CD4-positive, alpha-beta T cell (primary cell): Measurements from ENCODE around the gene CRK. TPM values are rescaled to one million over a fixed set of nuclear protein-coding genes. Genes with fewer than 3 reads are reported as not detected.

Source experiments
- ATAC-seq: fragments of 200-7000 bp; cut with Tn5 transposase; one replicate; pipeline ENCODE4 v1.10.0; 2022; ENCODE audit warnings: mild to moderate bottlenecking; ENCODE audit not compliant: poor library complexity
- CTCF ChIA-PET: fragments of 350-600 bp; sonication (Branson Sonifier 250); formaldehyde crosslinking; loops from one replicate; lab custom pipeline; 2021; ENCODE audit warnings: antibody characterized with exemption, inconsistent platforms; lab: Charles Lee
- POLR2A ChIA-PET: fragments of 350-600 bp; sonication (Branson Sonifier 250); formaldehyde crosslinking; loops from one replicate; lab custom pipeline; 2021; ENCODE audit warnings: antibody characterized with exemption, inconsistent platforms; lab: Charles Lee
- DNase-seq, 14 experiments: peaks; one replicate each; pipeline ENCODE4 v3.0.0-alpha.2; 2013 to 2020; ENCODE audit warnings: mixed read lengths in 2 of 14
- H3K27ac ChIP-seq, 2 donors: one replicate each; pipeline versions ENCODE4 v1.5.1 to v1.7.0; 2013; ENCODE audit warnings: low read length in 2 of 2, low read depth in 1 of 2, mild to moderate bottlenecking in 1 of 2
- H3K27me3 ChIP-seq, 2 experiments: 1 replicate in 1 of 2; 2 replicates in 1 of 2; pipeline versions ENCODE4 v1.6.1 to v1.7.0; 2013; ENCODE audit warnings: low read length in 2 of 2, control low read depth in 1 of 2, mild to moderate bottlenecking in 1 of 2, moderate library complexity in 1 of 2; ENCODE audit not compliant: insufficient read depth in 2 of 2, control insufficient read depth in 1 of 2
- H3K36me3 ChIP-seq: one replicate; pipeline ENCODE4 v1.6.1; 2013; ENCODE audit warnings: low read length, control low read depth; ENCODE audit not compliant: insufficient read depth
- H3K4me1 ChIP-seq: one replicate; pipeline ENCODE4 v1.6.1; 2013; ENCODE audit warnings: low read length, control low read depth; ENCODE audit not compliant: insufficient read depth
- H3K4me3 ChIP-seq: one replicate; pipeline ENCODE4 v1.5.1; 2013; ENCODE audit warnings: mild to moderate bottlenecking, low read length, moderate library complexity
- H3K9me3 ChIP-seq, 2 experiments: 1 replicate in 1 of 2; 2 replicates in 1 of 2; pipeline versions ENCODE4 v1.6.1 to v1.7.0; 2013; ENCODE audit warnings: low read length in 2 of 2, mild to moderate bottlenecking in 2 of 2, control low read depth in 1 of 2, moderate library complexity in 1 of 2; ENCODE audit not compliant: control insufficient read depth in 1 of 2, insufficient read depth in 1 of 2
- H3K27ac Mint-ChIP-seq: one replicate; pipeline ENCODE4 v1.8.0; 2020; ENCODE audit warnings: mixed read lengths
- H3K27me3 Mint-ChIP-seq: one replicate; pipeline ENCODE4 v1.8.0; 2021; ENCODE audit warnings: mixed read lengths
- H3K36me3 Mint-ChIP-seq: one replicate; pipeline ENCODE4 v1.8.0; 2021; ENCODE audit warnings: low read depth, mixed read lengths
- H3K4me1 Mint-ChIP-seq: one replicate; pipeline ENCODE4 v1.8.0; 2021; ENCODE audit warnings: low read depth, mixed read lengths
- H3K4me3 Mint-ChIP-seq: one replicate; pipeline ENCODE4 v1.8.0; 2020; ENCODE audit warnings: mild to moderate bottlenecking, mixed read lengths
- H3K9me3 Mint-ChIP-seq: one replicate; pipeline ENCODE4 v1.8.0; 2020; ENCODE audit warnings: mixed read lengths
- CTCF ChIP-seq: fragments of 200-600 bp; IDR thresholded peaks from one replicate; pipeline ENCODE4 v1.8.0; 2022; ENCODE audit warnings: antibody characterized with exemption, mild to moderate bottlenecking
- intact Hi-C, 2 experiments: fragments of 100-400 bp; cut with DNase I in 1 of 2; cut with micrococcal nuclease in 1 of 2; formaldehyde crosslinking; loops; one replicate each; pipeline versions ENCODE4 v1.15.1 to v1.9.0; 2023 to 2025; cut with DNase I, micrococcal nuclease
- polyA plus RNA-seq, 2 donors: library from polyadenylated mRNA; unstranded; fragments of 120-200 nt; gene quantifications; one replicate each; pipeline ENCODE4 v1.2.1, GENCODE V29; 2013
- total RNA-seq, 174 experiments: library from RNA in 2 of 174; stranded (reverse) in 2 of 174; gene quantifications; one replicate each; pipeline ENCODE4 v1.2.3 and lab custom pipeline; 2021 to 2026

The CRK gene
- total RNA-seq (10 to 100 TPM; 13.6 to 14.5 TPM), total RNA-seq (lab: John Stamatoyannopoulos, UW) (34.4 to 107 (median 57.1) reads per million in 172 experiments)
- 15.2 TPM for polyA plus RNA-seq (2013, experiment 1 of 2)
- polyA plus RNA-seq (2013, experiment 2 of 2) = 15.4 TPM

- DNase-seq (peak; percentile 95 to 99 (median 99)), ATAC-seq (peak; percentile 91)
- no peak for TF ChIP-seq CTCF
- Histone ChIP-seq H3K4me3 (peak within 1 kb of the TSS; percentile 80), H3K27ac (peak within 1 kb of the TSS; percentile 88 to 91), H3K27me3 (no peaks in the 10 kb centered on the region), H3K9me3 (no peaks in the 10 kb centered on the region), H3K36me3 (peaks cover 8% of the 10 kb centered on the region), H3K4me1 (peaks cover 54% of the 10 kb centered on the region)
- Mint-ChIP-seq H3K4me1 (peaks cover 51% of the 10 kb centered on the region), H3K4me3 (peak within 1 kb of the TSS; percentile 96), H3K9me3 (no peaks in the 10 kb centered on the region), H3K36me3 (peaks cover 25% of the 10 kb centered on the region), H3K27ac (peak within 1 kb of the TSS; percentile 81), H3K27me3 (no peaks in the 10 kb centered on the region)
- CTCF ChIA-PET = interaction anchor here (2.4 to 3.2 kb wide), 2 partner anchors 60 to 91 kb away, joined by 13 to 17 read pairs; partner anchors contain the start of gene INPP5K
- intact Hi-C loops = loop anchor here (1.0 to 10.0 kb wide), 6 partner anchors 30 to 169 kb away; partner anchors contain the start of genes INPP5K (in 2 of the 2), MYO1C (in 1 of the 2) and SLC43A2 (in 1 of the 2)
- POLR2A ChIA-PET = interaction anchor here (0.7 to 2.0 kb wide), 12 partner anchors 9 to 174 kb away, joined by 3 to 25 read pairs (median 3); partner anchors contain the start of genes INPP5K, MYO1C and YWHAE
Observed at GRCh38 chr17:1455797-1456599, at the start of gene CRK. CRK (minus strand) TSS chr17:1456232; CDS start chr17:1456117, 115 bp downstream.

GRCh38 chr17:1505586-1505985 lies 49.6 kb upstream of the CRK start:
- no peak for TF ChIP-seq CTCF
- Mint-ChIP-seq H3K27me3 (no peaks in the 10 kb centered on the region), H3K4me1 (peaks cover 9% of the 10 kb centered on the region), H3K4me3 (no peak overlapping the region), H3K27ac (no peak overlapping the region), H3K36me3 (peaks cover 55% of the 10 kb centered on the region), H3K9me3 (no peaks in the 10 kb centered on the region)
- no peak for ATAC-seq
- H3K27me3 ChIP-seq = no peaks in the 10 kb centered on the region
- CTCF ChIA-PET = no interaction called here
- H3K4me3 ChIP-seq = no peak overlapping the region
- no peak for DNase-seq
- H3K36me3 ChIP-seq = peaks cover 60% of the 10 kb centered on the region
- intact Hi-C loops = no loop called here
- H3K4me1 ChIP-seq = peaks cover 8% of the 10 kb centered on the region
- POLR2A ChIA-PET = interaction anchor here (1.7 to 2.6 kb wide), 2 partner anchors 11 to 18 kb away, joined by 4 to 11 read pairs; partner anchors contain the start of gene INPP5K
- no peaks in the 10 kb centered on the region for H3K9me3 ChIP-seq
- H3K27ac ChIP-seq = no peak overlapping the region

- TF ChIP-seq CTCF = no peak
- H3K4me3 ChIP-seq = no peak overlapping the region
- Mint-ChIP-seq H3K9me3 (no peaks in the 10 kb centered on the region), H3K27ac (no peak overlapping the region), H3K27me3 (no peaks in the 10 kb centered on the region), H3K4me3 (no peak overlapping the region), H3K36me3 (peaks cover 52% of the 10 kb centered on the region), H3K4me1 (peaks cover 7% of the 10 kb centered on the region)
- POLR2A ChIA-PET = interaction anchor here (1.7 to 2.6 kb wide), 2 partner anchors 12 to 17 kb away, joined by 4 to 11 read pairs; partner anchors contain the start of gene INPP5K
- CTCF ChIA-PET = no interaction called here
- no peaks in the 10 kb centered on the region for H3K9me3 ChIP-seq
- no peak for ATAC-seq
- intact Hi-C loops = no loop called here
- no peak overlapping the region for H3K27ac ChIP-seq
- DNase-seq = no peak
- peaks cover 8% of the 10 kb centered on the region for H3K4me1 ChIP-seq
- H3K36me3 ChIP-seq = peaks cover 56% of the 10 kb centered on the region
- no peaks in the 10 kb centered on the region for H3K27me3 ChIP-seq
Observed at GRCh38 chr17:1504866-1505265, 48.8 kb upstream of the CRK start.
